ENCODE results near the gene TRIM43B.

DNA sequence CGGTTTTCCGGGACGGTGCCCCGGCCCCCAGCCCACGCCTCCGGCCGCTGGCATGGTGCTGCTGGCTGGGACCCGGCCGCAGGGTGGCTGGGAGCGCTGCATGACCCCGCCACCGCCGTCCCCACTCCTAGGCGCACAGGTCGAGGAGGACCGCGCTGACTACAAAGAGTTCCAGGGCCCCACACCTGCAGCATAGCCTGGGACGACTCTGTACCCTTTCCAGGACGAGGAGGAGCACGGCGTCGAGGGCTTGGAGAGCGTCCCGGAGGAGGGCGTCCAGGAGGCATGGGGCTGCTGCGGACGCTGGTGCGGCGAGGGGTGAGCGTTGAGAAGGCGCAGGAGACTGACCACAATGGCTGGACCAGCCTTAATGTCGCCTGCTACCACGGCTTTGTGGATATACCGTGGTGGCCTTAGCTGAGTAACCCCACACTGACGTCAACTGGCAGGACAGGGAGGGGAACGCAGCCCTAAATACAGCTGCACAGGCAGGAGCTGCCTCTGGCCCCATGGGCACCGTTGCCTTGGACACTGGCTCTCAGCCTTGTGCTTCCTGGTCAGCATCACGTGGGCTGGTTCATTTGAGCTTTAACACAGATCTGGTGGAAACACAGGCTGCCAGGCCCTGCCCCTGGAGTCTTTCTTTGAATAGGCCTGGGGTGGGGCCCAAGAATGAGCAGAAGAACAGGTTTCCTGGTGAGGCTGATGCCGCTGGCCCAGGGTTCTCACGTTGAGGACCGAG, 40.9 kb upstream of the TRIM43B start:
- TF ChIP-seq CTCF (IDR thresholded peaks at IDR 0.05) (no peak), POLR2A (IDR thresholded peaks at IDR 0.05) (no peak)
